ENCODE measurements around the gene LARP1B.

DNA sequence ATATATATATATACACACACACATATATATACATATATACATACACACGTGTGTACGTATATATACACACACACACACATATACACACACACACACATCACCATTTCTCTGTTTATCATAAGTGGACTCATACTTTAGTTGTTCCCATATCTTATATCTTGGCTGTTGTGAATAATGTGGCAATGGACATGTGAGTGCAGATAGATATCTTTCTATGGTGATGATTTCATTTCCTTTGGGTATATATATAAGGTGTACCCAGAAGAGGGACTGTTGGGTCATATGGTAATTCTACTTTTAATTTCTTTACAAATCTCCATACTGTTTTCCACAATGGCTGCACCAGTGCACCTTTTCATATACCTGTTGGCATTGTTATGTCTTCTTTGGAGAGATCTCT is 105.9 kb downstream of the LARP1B start:
- TF ChIP-seq CTCF (IDR thresholded peaks at IDR 0.05) (no peak), POLR2AphosphoS5 (IDR thresholded peaks at IDR 0.05; ENCODE audit: low read depth, low read length) (no peak), REST (IDR thresholded peaks at IDR 0.05; ENCODE audit: insufficient read depth in 1 of 2, low read depth in 2 of 2, low read length in 1 of 2) (no peak)

Measured in Panc1 (cell line).